ENCODE data around the gene CCSER1.

DNA sequence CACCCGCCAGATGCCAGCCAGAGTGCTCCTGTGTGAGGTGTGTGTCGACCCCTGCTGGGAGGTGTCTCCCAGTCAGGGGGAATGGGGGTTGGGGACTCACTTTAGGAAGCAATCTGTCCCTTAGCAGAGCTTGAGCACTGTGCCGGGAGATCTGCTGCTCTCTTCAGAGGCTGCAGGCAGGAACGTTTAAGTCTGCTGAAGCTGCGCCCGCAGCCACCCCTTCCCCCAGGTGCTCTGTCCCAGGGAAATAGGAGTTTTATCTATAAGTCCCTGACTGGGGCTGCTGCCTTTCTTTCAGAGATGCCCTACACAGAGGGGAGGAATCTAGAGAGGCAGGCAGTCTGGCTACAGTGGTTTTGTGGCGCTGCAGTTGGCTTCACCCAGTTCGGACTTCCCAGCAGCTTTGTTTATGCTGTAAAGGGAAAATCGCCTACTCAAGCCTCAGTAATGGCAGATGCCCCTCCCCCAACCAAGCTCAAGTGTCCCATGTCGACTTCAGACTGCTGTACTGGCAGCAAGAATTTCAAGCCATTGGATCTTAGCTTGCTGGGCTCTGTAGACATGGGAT lies 80.8 kb downstream of the CCSER1 start:
- TF ChIP-seq, protein P1, sequence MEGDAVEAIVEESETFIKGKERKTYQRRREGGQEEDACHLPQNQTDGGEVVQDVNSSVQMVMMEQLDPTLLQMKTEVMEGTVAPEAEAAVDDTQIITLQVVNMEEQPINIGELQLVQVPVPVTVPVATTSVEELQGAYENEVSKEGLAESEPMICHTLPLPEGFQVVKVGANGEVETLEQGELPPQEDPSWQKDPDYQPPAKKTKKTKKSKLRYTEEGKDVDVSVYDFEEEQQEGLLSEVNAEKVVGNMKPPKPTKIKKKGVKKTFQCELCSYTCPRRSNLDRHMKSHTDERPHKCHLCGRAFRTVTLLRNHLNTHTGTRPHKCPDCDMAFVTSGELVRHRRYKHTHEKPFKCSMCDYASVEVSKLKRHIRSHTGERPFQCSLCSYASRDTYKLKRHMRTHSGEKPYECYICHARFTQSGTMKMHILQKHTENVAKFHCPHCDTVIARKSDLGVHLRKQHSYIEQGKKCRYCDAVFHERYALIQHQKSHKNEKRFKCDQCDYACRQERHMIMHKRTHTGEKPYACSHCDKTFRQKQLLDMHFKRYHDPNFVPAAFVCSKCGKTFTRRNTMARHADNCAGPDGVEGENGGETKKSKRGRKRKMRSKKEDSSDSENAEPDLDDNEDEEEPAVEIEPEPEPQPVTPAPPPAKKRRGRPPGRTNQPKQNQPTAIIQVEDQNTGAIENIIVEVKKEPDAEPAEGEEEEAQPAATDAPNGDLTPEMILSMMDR (IDR thresholded peaks at IDR 0.05; ENCODE audit: borderline replicate concordance, extremely low read depth, low read length, poor library complexity, severe bottlenecking), result no peak
- no peak for TF ChIP-seq EZH2 (IDR thresholded peaks at IDR 0.05; ENCODE audit: borderline replicate concordance, low read depth, low read length, severe bottlenecking)
